GM13976 (cell line): ENCODE data around the gene SEC61B.

Experiments
- DNase-seq: peaks from one replicate; pipeline ENCODE4 v3.0.0; 2012; ENCODE audit warnings: low spot score
- in situ Hi-C: fragments of 300-500 bp; cut with MboI; formaldehyde crosslinking; loops from one replicate; pipeline ENCODE4 v1.12.0; 2022; ENCODE audit warnings: low sequenced_read_pairs, mixed read lengths, inconsistent platforms; ENCODE audit not compliant: unreplicated experiment
- TF ChIP-seq, protein P1 (sequence below): IDR thresholded peaks from 2 replicates; pipeline ENCODE4 v1.5.1; 2012; ENCODE audit warnings: borderline replicate concordance, mild to moderate bottlenecking; ENCODE audit not compliant: insufficient read depth; ENCODE audit errors: extremely low read depth, missing control alignments, control extremely low read depth

The SEC61B gene

DNA sequence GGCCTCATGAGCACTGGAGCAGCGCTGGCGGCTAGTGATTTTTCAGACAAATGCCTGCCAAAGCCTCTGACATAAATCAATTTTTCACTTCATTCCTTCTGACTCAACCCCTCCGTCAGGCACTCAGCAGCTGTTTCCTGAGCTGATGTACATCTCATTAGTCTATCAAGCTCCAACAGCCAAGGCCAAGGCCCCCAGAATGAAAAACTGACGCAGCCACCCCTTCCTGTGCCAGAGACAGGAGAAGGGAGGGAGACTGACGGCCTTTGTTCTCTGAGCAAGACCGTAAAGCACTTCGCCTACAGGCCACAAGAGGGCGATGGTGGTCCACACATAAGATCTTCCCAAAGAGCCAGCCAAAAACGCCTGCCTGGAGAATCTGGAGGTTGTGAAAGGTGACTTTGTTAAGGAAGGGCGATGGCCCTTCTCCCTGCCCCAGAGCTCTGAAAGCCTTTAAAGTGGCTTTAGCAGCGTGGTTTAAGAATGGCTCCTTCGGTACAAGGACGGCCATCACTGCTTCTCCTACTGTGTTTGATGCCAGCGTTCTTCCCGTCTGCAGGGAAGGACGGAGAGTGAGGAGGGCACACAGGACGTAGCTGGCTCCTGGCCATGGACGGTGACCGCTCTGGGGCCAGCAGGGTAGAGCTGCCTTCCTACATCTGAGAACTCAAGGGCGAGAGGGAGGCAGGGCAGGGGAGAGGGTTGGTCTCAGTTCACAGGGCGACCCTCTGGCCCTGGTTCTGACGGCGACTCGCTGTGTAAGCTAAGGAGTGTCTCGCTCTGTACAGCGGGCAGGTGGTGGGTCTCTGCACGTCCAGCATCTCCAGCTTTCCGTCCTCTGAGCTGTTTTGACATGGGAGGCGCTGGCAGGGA lies 37.4 kb upstream of the SEC61B start:
- peak; percentile 79 for DNase-seq
- in situ Hi-C loops, result loop anchor here (10.0 to 25.0 kb wide), 4 partner anchors 628 to 1128 kb away; partner anchors contain the start of gene NR4A3
- TF ChIP-seq, protein P1, sequence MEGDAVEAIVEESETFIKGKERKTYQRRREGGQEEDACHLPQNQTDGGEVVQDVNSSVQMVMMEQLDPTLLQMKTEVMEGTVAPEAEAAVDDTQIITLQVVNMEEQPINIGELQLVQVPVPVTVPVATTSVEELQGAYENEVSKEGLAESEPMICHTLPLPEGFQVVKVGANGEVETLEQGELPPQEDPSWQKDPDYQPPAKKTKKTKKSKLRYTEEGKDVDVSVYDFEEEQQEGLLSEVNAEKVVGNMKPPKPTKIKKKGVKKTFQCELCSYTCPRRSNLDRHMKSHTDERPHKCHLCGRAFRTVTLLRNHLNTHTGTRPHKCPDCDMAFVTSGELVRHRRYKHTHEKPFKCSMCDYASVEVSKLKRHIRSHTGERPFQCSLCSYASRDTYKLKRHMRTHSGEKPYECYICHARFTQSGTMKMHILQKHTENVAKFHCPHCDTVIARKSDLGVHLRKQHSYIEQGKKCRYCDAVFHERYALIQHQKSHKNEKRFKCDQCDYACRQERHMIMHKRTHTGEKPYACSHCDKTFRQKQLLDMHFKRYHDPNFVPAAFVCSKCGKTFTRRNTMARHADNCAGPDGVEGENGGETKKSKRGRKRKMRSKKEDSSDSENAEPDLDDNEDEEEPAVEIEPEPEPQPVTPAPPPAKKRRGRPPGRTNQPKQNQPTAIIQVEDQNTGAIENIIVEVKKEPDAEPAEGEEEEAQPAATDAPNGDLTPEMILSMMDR, result peak; percentile 84

DNA sequence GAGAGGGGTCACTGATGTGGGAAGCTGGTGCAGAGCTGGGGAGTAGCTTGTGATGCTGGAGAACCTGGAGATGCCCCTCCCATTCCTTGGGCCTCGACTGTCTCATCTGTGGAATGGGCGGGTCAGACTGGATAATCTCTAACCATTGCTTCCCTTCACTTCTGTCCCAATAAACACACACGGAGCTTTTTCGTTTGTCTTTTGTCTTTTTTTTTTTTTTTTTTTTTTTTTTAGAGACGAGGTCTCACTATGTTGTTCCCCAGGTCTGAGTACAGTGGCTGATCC lies 36.8 kb upstream of the SEC61B start:
- no peak for DNase-seq
- TF ChIP-seq, protein P1, result no peak
- in situ Hi-C loops, result loop anchor here (10.0 to 25.0 kb wide), 4 partner anchors 627 to 1127 kb away; partner anchors contain the start of gene NR4A3

DNA sequence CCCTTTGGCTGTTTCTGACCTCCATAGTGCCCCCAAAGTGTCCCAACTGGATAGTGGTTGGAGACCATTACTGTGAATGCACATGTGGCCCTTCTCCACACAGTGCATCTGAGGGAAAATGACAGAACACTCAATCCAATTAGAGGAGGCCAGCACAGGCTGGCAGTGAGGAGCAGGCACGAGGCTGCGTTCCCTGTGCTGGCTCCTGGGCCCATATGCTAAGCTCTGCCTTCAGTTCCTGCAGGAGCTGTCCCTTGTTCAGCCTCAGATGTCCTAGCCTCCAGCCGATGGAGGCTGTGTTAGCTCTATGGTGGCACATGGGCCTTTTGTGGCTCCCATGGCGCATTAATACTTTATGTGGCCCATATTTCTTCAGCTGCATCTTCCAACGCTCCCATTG lies 36.1 kb upstream of the SEC61B start:
- in situ Hi-C loops, result loop anchor here (10.0 to 25.0 kb wide), 4 partner anchors 626 to 1126 kb away; partner anchors contain the start of gene NR4A3

DNA sequence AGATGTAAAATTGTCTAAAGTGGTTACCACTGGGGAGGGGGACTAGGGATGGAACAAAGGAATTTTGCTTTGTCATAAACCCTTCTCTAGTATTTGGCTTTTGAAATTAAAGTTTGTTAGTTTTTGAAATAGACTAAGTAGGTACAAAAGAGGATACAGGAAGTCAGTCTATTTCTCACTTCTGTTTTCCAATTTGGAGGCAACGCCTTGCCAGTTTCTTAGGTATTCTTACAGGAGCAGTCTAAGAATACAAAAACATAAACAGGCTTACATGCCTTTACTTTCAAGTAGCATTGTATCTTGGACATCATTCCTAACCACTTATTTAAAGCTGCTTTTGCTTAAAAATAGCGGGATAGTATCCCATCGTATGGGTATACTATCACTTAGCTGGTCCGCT lies 34.8 kb upstream of the SEC61B start:
- no peak for DNase-seq
- TF ChIP-seq, protein P1, result no peak
- in situ Hi-C loops, result loop anchor here (10.0 to 25.0 kb wide), 4 partner anchors 625 to 1125 kb away; partner anchors contain the start of gene NR4A3

More for the DNA sequence above, 36.1 kb upstream of the SEC61B start:
- TF ChIP-seq, protein P1, result no peak
- DNase-seq, result no peak

DNA sequence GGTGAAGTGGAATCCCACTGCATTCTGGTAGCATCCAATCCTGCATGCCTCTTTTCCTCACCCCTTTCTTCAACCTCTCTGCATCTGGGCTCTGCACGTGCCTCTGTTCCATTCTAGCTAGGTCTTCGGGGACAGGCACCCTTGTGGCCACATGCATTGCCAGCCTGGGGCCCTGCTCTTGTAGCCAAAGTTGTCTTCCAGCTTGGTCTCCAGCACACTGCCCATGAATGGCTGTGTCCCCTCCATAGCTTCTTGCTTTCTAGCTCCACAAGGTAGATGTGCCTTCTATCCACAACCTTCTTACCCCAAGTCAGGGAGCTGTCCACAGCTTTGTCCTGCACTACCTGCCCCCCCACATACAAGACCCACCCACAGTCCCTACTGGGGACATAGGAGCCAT lies 32.9 kb upstream of the SEC61B start:
- in situ Hi-C loops, result loop anchor here (10.0 to 25.0 kb wide), 4 partner anchors 623 to 1123 kb away; partner anchors contain the start of gene NR4A3
- DNase-seq, result no peak
- TF ChIP-seq, protein P1, result no peak

DNA sequence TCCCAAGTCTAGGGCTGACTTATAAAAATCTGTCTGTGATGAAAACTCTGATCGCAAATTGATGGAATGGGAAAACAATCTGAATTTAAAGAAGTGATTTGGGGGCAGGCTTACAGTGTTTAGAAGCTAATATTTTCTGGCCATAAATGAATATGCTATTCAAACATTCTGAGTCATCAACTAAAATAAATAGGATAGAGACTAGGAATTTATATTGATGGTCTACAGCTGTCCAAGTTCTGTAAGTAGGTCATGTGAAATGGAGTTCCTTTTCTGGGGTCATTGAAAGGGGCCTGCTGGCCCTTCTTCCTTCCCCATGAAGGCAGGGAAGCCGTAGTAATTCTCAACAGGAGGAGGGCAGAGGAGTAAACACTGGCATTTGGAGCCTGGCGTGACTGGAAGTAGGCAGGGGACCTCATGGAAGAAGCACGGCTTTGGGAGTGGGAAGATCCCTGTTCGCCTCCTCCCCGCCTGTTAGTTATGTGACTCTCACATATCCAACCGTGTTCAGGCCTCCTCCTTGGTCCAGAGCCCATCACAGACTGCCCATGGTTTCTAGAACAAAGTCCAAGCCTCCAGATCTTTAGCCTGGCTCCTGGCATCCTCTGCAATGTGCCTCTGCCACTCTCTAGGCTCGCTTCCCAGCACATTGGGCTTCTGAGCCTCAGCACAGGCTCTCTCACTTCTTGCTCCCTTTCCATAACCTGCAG lies 32.0 kb upstream of the SEC61B start:
- no peak for DNase-seq
- in situ Hi-C loops, result loop anchor here (10.0 to 25.0 kb wide), 4 partner anchors 622 to 1122 kb away; partner anchors contain the start of gene NR4A3
- TF ChIP-seq, protein P1, result no peak
